ENCODE results near the gene PRPF40A.

- TF ChIP-seq CTCF (conservative IDR thresholded peaks at IDR 0.05; ENCODE audit: low read length) (no peak), EZH2phosphoT487 (IDR thresholded peaks at IDR 0.05; ENCODE audit: borderline replicate concordance) (no peak)
Observed at GRCh38 chr2:152623076-152623740, 94.1 kb downstream of the PRPF40A start.

All from Loucy (cell line).